GM12891 (cell line): Measurements from ENCODE around the gene HDAC4.

Experiments
- POLR2A ChIP-seq: IDR thresholded peaks from 2 replicates; pipeline ENCODE4 v1.6.1; 2011; ENCODE audit warnings: low read depth, low read length, control low read depth
- POLR2AphosphoS5 ChIP-seq: IDR thresholded peaks from 2 replicates; pipeline ENCODE4 v1.6.1; 2011; ENCODE audit warnings: low read depth, low read length, control low read depth

DNA sequence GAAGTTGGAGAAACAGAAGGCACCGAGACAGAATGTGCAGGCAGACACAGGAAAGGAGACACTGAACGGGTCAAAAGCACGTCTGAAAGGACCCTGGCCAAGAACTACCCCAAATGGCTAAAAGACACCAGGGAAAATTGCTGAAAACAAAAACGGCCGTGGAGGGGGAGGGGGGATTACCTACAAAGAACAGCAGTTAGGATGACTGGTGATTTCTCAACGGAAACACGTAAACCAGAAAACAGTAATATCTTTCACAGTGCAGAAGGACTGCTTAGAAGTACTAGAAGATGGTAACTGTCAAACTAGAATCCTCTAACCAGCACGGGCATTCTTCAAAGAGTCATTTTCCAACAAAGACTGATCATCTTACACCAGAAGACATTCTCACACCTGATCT lies 142.6 kb downstream of the HDAC4 start:
- no peak for TF ChIP-seq POLR2A
- no peak for TF ChIP-seq POLR2AphosphoS5
